Adipocyte (in vitro differentiated cells): ENCODE results near the gene ATP1B4.

Source experiments
- DNase-seq: peaks from one replicate; pipeline ENCODE4 v3.0.0-alpha.2; 2015; ENCODE audit warnings: low read depth
- H3K27me3 ChIP-seq: replicated peaks from 2 replicates; pipeline ENCODE4 v1.7.0; 2013; ENCODE audit warnings: mild to moderate bottlenecking, low read length, moderate library complexity; ENCODE audit not compliant: control insufficient read depth, insufficient read depth
- H3K36me3 ChIP-seq: 2 replicates; pipeline ENCODE4 v1.7.0; 2013; ENCODE audit warnings: low read length, mild to moderate bottlenecking, moderate library complexity; ENCODE audit not compliant: control insufficient read depth, insufficient read depth, severe bottlenecking
- H3K4me1 ChIP-seq: 2 replicates; pipeline ENCODE4 v1.7.0; 2013; ENCODE audit warnings: mild to moderate bottlenecking, low read length, moderate library complexity; ENCODE audit not compliant: control insufficient read depth, insufficient read depth
- H3K4me3 ChIP-seq: 2 replicates; pipeline ENCODE4 v1.7.0; 2013; ENCODE audit warnings: mild to moderate bottlenecking, low read length, moderate library complexity
- H3K9ac ChIP-seq: 2 replicates; pipeline ENCODE4 v1.7.0; 2013; ENCODE audit warnings: mild to moderate bottlenecking, low read length, moderate library complexity
- H3K9me3 ChIP-seq: 2 replicates; pipeline ENCODE4 v1.7.0; 2013; ENCODE audit warnings: mild to moderate bottlenecking, low read length, moderate library complexity; ENCODE audit not compliant: control insufficient read depth

The ATP1B4 gene

DNA sequence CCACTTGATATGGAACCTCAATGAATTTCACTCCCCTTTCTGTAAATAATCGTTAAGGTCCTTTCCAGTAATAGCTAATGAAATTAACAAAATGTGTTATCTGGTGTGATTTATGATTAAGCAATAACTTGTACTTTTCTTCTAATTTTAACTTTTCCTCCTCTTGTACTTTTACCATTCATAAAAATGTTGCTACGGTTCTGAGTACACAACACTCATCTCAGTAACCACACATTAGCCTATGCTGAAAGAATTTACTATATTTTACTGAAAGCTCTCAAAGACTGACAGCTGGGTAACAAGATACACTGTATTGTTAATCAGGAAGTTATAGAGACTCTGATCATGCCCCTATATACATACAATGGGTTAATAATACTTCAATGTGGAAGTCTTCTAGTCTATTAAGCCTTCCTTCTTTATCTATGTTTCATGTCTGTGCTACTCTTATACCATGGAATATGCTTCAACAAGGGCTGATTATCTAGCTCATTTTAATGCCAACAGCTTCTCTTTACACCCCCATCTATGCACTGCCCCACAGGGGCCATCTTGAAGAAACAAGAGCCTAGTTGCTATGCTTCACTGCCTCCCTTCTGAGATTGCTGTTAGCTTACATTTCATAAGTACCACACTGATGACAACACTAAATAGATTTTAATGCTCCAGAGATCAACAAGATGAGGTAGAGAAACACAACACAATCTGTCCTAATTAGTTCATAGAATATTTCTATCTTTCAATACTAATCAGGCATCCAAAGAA lies 68.1 kb downstream of the ATP1B4 start:
- Histone ChIP-seq H3K27me3 (no peaks in the 10 kb centered on the region), H3K36me3 (peaks cover under 1% of the 10 kb centered on the region), H3K9ac (no peak overlapping the region), H3K4me3 (no peak overlapping the region), H3K4me1 (peaks cover 3% of the 10 kb centered on the region), H3K9me3 (no peaks in the 10 kb centered on the region)
- DNase-seq: peak; percentile 16
